Measurements from ENCODE around the gene ASB4. TPM values are rescaled to one million over a fixed set of nuclear protein-coding genes. Genes with fewer than 3 reads are reported as not detected.

The ASB4 gene
- total RNA-seq, 2 experiments from 2014 or later, result not detected

- ChIA-PET POLR2A (no interaction called here), CTCF (interaction anchor here (0.8 to 7.0 kb wide), 7 partner anchors 9 to 180 kb away, joined by 3 to 155 read pairs (median 3); partner anchors contain the start of gene PON3)
- Mint-ChIP-seq H3K27ac (no peak overlapping the region), H3K4me3 (no peak overlapping the region), H3K27me3 (ENCODE audit: low read depth) (peaks cover 16% of the 10 kb centered on the region), H3K36me3 (ENCODE audit: low read depth) (no peaks in the 10 kb centered on the region), H3K4me1 (ENCODE audit: low read depth) (peaks cover 2% of the 10 kb centered on the region), H3K9me3 (ENCODE audit: insufficient read depth) (no peaks in the 10 kb centered on the region)
- DNase-seq (peak; percentile 51), ATAC-seq (peak; percentile 50)
These were observed 23.5 kb downstream of the ASB4 start for GRCh38 chr7:95509199-95509598.

GRCh38 chr7:95511716-95512260 lies 26.0 kb downstream of the ASB4 start:
- peaks cover 21% of the 10 kb centered on the region for H3K27me3 Mint-ChIP-seq (ENCODE audit: low read depth)
- H3K9me3 Mint-ChIP-seq (ENCODE audit: insufficient read depth), result no peaks in the 10 kb centered on the region
- no peaks in the 10 kb centered on the region for H3K36me3 Mint-ChIP-seq (ENCODE audit: low read depth)
- DNase-seq, result peak; percentile 73
- POLR2A ChIA-PET, result interaction anchor here (0.8 kb wide), 1 partner anchor 179 kb away, joined by 4 read pairs; no protein-coding TSS in a partner anchor
- CTCF ChIA-PET, result interaction anchor here (0.7 to 7.0 kb wide), 27 partner anchors 8 to 1062 kb away, joined by 3 to 155 read pairs (median 4); partner anchors contain the start of genes ASB4 and PON3
- peak; percentile 83 for ATAC-seq
- H3K4me1 Mint-ChIP-seq (ENCODE audit: low read depth), result peaks cover 2% of the 10 kb centered on the region
- H3K4me3 Mint-ChIP-seq, result no peak overlapping the region
- H3K27ac Mint-ChIP-seq, result no peak overlapping the region

- no peak overlapping the region for H3K4me3 Mint-ChIP-seq
- ATAC-seq (no peak), DNase-seq (no peak)
- H3K27ac Mint-ChIP-seq, result no peak overlapping the region
- no peaks in the 10 kb centered on the region for H3K9me3 Mint-ChIP-seq (ENCODE audit: insufficient read depth)
- H3K36me3 Mint-ChIP-seq (ENCODE audit: low read depth), result no peaks in the 10 kb centered on the region
- POLR2A ChIA-PET, result no interaction called here
- no peaks in the 10 kb centered on the region for H3K4me1 Mint-ChIP-seq (ENCODE audit: low read depth)
- CTCF ChIA-PET, result interaction anchor here (2.0 to 2.2 kb wide), 2 partner anchors 38 to 173 kb away, joined by 8 to 9 read pairs; no protein-coding TSS in a partner anchor
- H3K27me3 Mint-ChIP-seq (ENCODE audit: low read depth), result peaks cover 27% of the 10 kb centered on the region
These were observed 31.7 kb downstream of the ASB4 start for GRCh38 chr7:95517458-95517857.

- Mint-ChIP-seq H3K4me1 (ENCODE audit: low read depth) (no peaks in the 10 kb centered on the region), H3K4me3 (no peak overlapping the region), H3K27ac (no peak overlapping the region), H3K27me3 (ENCODE audit: low read depth) (peaks cover 23% of the 10 kb centered on the region), H3K9me3 (ENCODE audit: insufficient read depth) (no peaks in the 10 kb centered on the region), H3K36me3 (ENCODE audit: low read depth) (no peaks in the 10 kb centered on the region)
- ChIA-PET CTCF (interaction anchor here (2.0 kb wide), 1 partner anchor 172 kb away, joined by 9 read pairs; no protein-coding TSS in a partner anchor), POLR2A (no interaction called here)
- DNase-seq (no peak), ATAC-seq (no peak)
These were observed 32.1 kb downstream of the ASB4 start for GRCh38 chr7:95517870-95518269.

GRCh38 chr7:95520136-95520535 lies 34.4 kb downstream of the ASB4 start:
- Mint-ChIP-seq H3K27ac (no peak overlapping the region), H3K4me1 (ENCODE audit: low read depth) (no peaks in the 10 kb centered on the region), H3K27me3 (ENCODE audit: low read depth) (peaks cover 16% of the 10 kb centered on the region), H3K36me3 (ENCODE audit: low read depth) (no peaks in the 10 kb centered on the region), H3K9me3 (ENCODE audit: insufficient read depth) (no peaks in the 10 kb centered on the region), H3K4me3 (no peak overlapping the region)
- ChIA-PET POLR2A (no interaction called here), CTCF (interaction anchor here (0.8 to 1.3 kb wide), 3 partner anchors 9 to 170 kb away, joined by 3 to 9 read pairs (median 5); no protein-coding TSS in a partner anchor)
- ATAC-seq, result no peak
- no peak for DNase-seq

GRCh38 chr7:95525503-95525902 lies 39.8 kb downstream of the ASB4 start:
- Mint-ChIP-seq H3K4me1 (ENCODE audit: low read depth) (no peaks in the 10 kb centered on the region), H3K4me3 (no peak overlapping the region), H3K27me3 (ENCODE audit: low read depth) (peaks cover 12% of the 10 kb centered on the region), H3K9me3 (ENCODE audit: insufficient read depth) (no peaks in the 10 kb centered on the region), H3K27ac (no peak overlapping the region), H3K36me3 (ENCODE audit: low read depth) (no peaks in the 10 kb centered on the region)
- DNase-seq (no peak), ATAC-seq (no peak)
- ChIA-PET CTCF (interaction anchor here (1.8 to 5.3 kb wide), 4 partner anchors 15 to 166 kb away, joined by 5 to 41 read pairs (median 16); no protein-coding TSS in a partner anchor), POLR2A (no interaction called here)

- Mint-ChIP-seq H3K36me3 (ENCODE audit: low read depth) (no peaks in the 10 kb centered on the region), H3K4me1 (ENCODE audit: low read depth) (no peaks in the 10 kb centered on the region), H3K27me3 (ENCODE audit: low read depth) (peaks cover 10% of the 10 kb centered on the region), H3K4me3 (no peak overlapping the region), H3K9me3 (ENCODE audit: insufficient read depth) (no peaks in the 10 kb centered on the region), H3K27ac (no peak overlapping the region)
- CTCF ChIA-PET, result interaction anchor here (0.9 to 5.3 kb wide), 7 partner anchors 9 to 345 kb away, joined by 4 to 41 read pairs (median 5); no protein-coding TSS in a partner anchor
- ATAC-seq, result no peak
- no peak for DNase-seq
- POLR2A ChIA-PET, result no interaction called here
These were observed 40.5 kb downstream of the ASB4 start for GRCh38 chr7:95526128-95526738.

- Mint-ChIP-seq H3K4me3 (no peak overlapping the region), H3K36me3 (ENCODE audit: low read depth) (no peaks in the 10 kb centered on the region), H3K4me1 (ENCODE audit: low read depth) (no peaks in the 10 kb centered on the region), H3K9me3 (ENCODE audit: insufficient read depth) (no peaks in the 10 kb centered on the region), H3K27me3 (ENCODE audit: low read depth) (peaks cover 10% of the 10 kb centered on the region), H3K27ac (no peak overlapping the region)
- peak; percentile 31 for DNase-seq
- no peak for ATAC-seq
- ChIA-PET CTCF (interaction anchor here (0.9 to 5.3 kb wide), 8 partner anchors 8 to 344 kb away, joined by 4 to 41 read pairs (median 10); no protein-coding TSS in a partner anchor), POLR2A (no interaction called here)
These were observed 41.5 kb downstream of the ASB4 start for GRCh38 chr7:95527033-95527775.

- peaks cover 10% of the 10 kb centered on the region for H3K27me3 Mint-ChIP-seq (ENCODE audit: low read depth)
- H3K9me3 Mint-ChIP-seq (ENCODE audit: insufficient read depth), result no peaks in the 10 kb centered on the region
- no peak overlapping the region for H3K27ac Mint-ChIP-seq
- POLR2A ChIA-PET, result no interaction called here
- H3K36me3 Mint-ChIP-seq (ENCODE audit: low read depth), result no peaks in the 10 kb centered on the region
- DNase-seq, result no peak
- H3K4me1 Mint-ChIP-seq (ENCODE audit: low read depth), result no peaks in the 10 kb centered on the region
- ATAC-seq, result no peak
- H3K4me3 Mint-ChIP-seq, result no peak overlapping the region
- CTCF ChIA-PET, result interaction anchor here (1.7 to 5.3 kb wide), 5 partner anchors 14 to 163 kb away, joined by 4 to 41 read pairs (median 12); no protein-coding TSS in a partner anchor
These were observed 42.1 kb downstream of the ASB4 start for GRCh38 chr7:95527776-95528250.

GRCh38 chr7:95529701-95530100 lies 44.0 kb downstream of the ASB4 start:
- ATAC-seq, result no peak
- DNase-seq, result no peak
- Mint-ChIP-seq H3K36me3 (ENCODE audit: low read depth) (no peaks in the 10 kb centered on the region), H3K4me1 (ENCODE audit: low read depth) (no peaks in the 10 kb centered on the region), H3K27me3 (ENCODE audit: low read depth) (peaks cover 10% of the 10 kb centered on the region), H3K27ac (no peak overlapping the region), H3K4me3 (no peak overlapping the region), H3K9me3 (ENCODE audit: insufficient read depth) (no peaks in the 10 kb centered on the region)
- ChIA-PET POLR2A (no interaction called here), CTCF (interaction anchor here (0.9 to 4.5 kb wide), 3 partner anchors 53 to 161 kb away, joined by 3 to 27 read pairs (median 10); no protein-coding TSS in a partner anchor)

- no peaks in the 10 kb centered on the region for H3K36me3 Mint-ChIP-seq (ENCODE audit: low read depth)
- DNase-seq (no peak), ATAC-seq (no peak)
- peaks cover 16% of the 10 kb centered on the region for H3K27me3 Mint-ChIP-seq (ENCODE audit: low read depth)
- H3K4me1 Mint-ChIP-seq (ENCODE audit: low read depth), result no peaks in the 10 kb centered on the region
- POLR2A ChIA-PET, result no interaction called here
- H3K4me3 Mint-ChIP-seq, result no peak overlapping the region
- CTCF ChIA-PET, result interaction anchor here (1.2 to 4.5 kb wide), 3 partner anchors 19 to 160 kb away, joined by 3 to 27 read pairs (median 4); no protein-coding TSS in a partner anchor
- no peaks in the 10 kb centered on the region for H3K9me3 Mint-ChIP-seq (ENCODE audit: insufficient read depth)
- no peak overlapping the region for H3K27ac Mint-ChIP-seq
These were observed 45.1 kb downstream of the ASB4 start for GRCh38 chr7:95530881-95531280.

All from activated CD8-positive, alpha-beta T cell treated with anti-CD3 and anti-CD28 coated beads, Interleukin-2, amount 10 ng/mL, durations not matched to agents 7 days and 5 days (primary cell).